Hepatocyte (in vitro differentiated cells): ENCODE data around the gene NOTCH4.

Experiments used
- CTCF ChIP-seq: fragments of 200-600 bp; sonication (generic); IDR thresholded peaks from 2 replicates; pipeline ENCODE4 v1.5.1; 2016; ENCODE audit warnings: antibody characterized with exemption, mild to moderate bottlenecking; ENCODE audit not compliant: poor library complexity
- EZH2 ChIP-seq: fragments of 200-600 bp; sonication (generic); IDR thresholded peaks from 2 replicates; pipeline ENCODE4 v1.6.1; 2016; ENCODE audit warnings: antibody characterized with exemption, mild to moderate bottlenecking, borderline replicate concordance

- TF ChIP-seq EZH2 (no peak), CTCF (no peak)
Observed at GRCh38 chr6:32187009-32187709, 36.7 kb downstream of the NOTCH4 start.
